Smooth muscle cell (in vitro differentiated cells): ENCODE data around the gene RELN. TPM values are rescaled to one million over a fixed set of nuclear protein-coding genes. Genes with fewer than 3 reads are reported as not detected.

Source experiments
- DNase-seq: peaks from one replicate; lab custom pipeline; 2025; ENCODE audit not compliant: unreplicated experiment; lab: John Stamatoyannopoulos, UW
- H2AFZ ChIP-seq: fragments of 200-600 bp; sonication (generic); 2 replicates; pipeline ENCODE4 v1.6.0; 2016; ENCODE audit warnings: antibody characterized with exemption, low read depth, mild to moderate bottlenecking
- H3F3A ChIP-seq: fragments of 200-600 bp; sonication (generic); 2 replicates; pipeline ENCODE4 v1.6.0; 2017; ENCODE audit warnings: antibody characterized with exemption, low read depth
- H3K27ac ChIP-seq: fragments of 200-600 bp; sonication (generic); 2 replicates; pipeline ENCODE4 v1.5.1; 2016; ENCODE audit warnings: low read depth, mild to moderate bottlenecking
- H3K27me3 ChIP-seq: fragments of 200-600 bp; sonication (generic); 2 replicates; pipeline ENCODE4 v1.6.1; 2016; ENCODE audit warnings: low read depth, mild to moderate bottlenecking
- H3K36me3 ChIP-seq: fragments of 200-600 bp; sonication (generic); 2 replicates; pipeline ENCODE4 v1.5.1; 2016; ENCODE audit warnings: low read depth
- H3K4me1 ChIP-seq: fragments of 200-600 bp; sonication (generic); 2 replicates; pipeline ENCODE4 v1.5.1; 2016; ENCODE audit warnings: low read depth
- H3K4me2 ChIP-seq: fragments of 200-600 bp; sonication (generic); 2 replicates; pipeline ENCODE4 v1.6.0; 2016; ENCODE audit warnings: mild to moderate bottlenecking
- H3K4me3 ChIP-seq: fragments of 200-600 bp; sonication (generic); 2 replicates; pipeline ENCODE4 v1.5.1; 2016; ENCODE audit warnings: mild to moderate bottlenecking
- H3K79me2 ChIP-seq: fragments of 200-600 bp; sonication (generic); 2 replicates; pipeline ENCODE4 v1.6.0; 2016; ENCODE audit warnings: low read depth, mild to moderate bottlenecking
- H3K9ac ChIP-seq: fragments of 200-600 bp; sonication (generic); 2 replicates; pipeline ENCODE4 v1.6.0; 2016; ENCODE audit warnings: low read depth
- H3K9me3 ChIP-seq: fragments of 200-600 bp; sonication (generic); replicated peaks from 2 replicates; pipeline ENCODE4 v1.5.1; 2016; ENCODE audit warnings: low read depth
- H4K20me1 ChIP-seq: fragments of 200-600 bp; sonication (generic); 2 replicates; pipeline ENCODE4 v1.6.0; 2016; ENCODE audit warnings: low read depth
- CTCF ChIP-seq: fragments of 200-600 bp; sonication (generic); IDR thresholded peaks from 2 replicates; pipeline ENCODE4 v1.5.1; 2017; ENCODE audit warnings: borderline replicate concordance, mild to moderate bottlenecking, antibody characterized with exemption; ENCODE audit not compliant: insufficient read depth, poor library complexity, severe bottlenecking
- WGBS: methylation state at CpG from one replicate; pipeline ENCODE4 v1.1.7; 2016; ENCODE audit warnings: low lambda C conversion rate; 5-methylcytosine and 5-hydroxymethylcytosine counted together
- polyA plus RNA-seq: library from polyadenylated mRNA; unstranded; fragments of >200 nt; fragmentation: Nextera tagmentation; extraction: Ambion mirVana; gene quantifications from 2 replicates; pipeline ENCODE4 v1.2.1, GENCODE V29; 2016
- total RNA-seq: library from RNA; depleted of rRNA; stranded (reverse); fragments of >200 nt; gene quantifications from 2 replicates; pipeline ENCODE4 v1.2.3, GENCODE V29; 2014

RELN gene
- total and polyA plus RNA-seq, 2 experiments from 2014 or later, result 0.90 TPM; not detected in 1

GRCh38 chr7:103855671-103856070 lies 133.8 kb downstream of the RELN start:
- no peak overlapping the region for H3K4me3 ChIP-seq
- H3K27ac ChIP-seq, result no peak overlapping the region
- no peaks in the 10 kb centered on the region for H3F3A ChIP-seq
- no peak for TF ChIP-seq CTCF
- H4K20me1 ChIP-seq, result no peaks in the 10 kb centered on the region
- H3K4me1 ChIP-seq, result no peaks in the 10 kb centered on the region
- H3K9ac ChIP-seq, result no peak overlapping the region
- H3K36me3 ChIP-seq, result no peaks in the 10 kb centered on the region
- H2AFZ ChIP-seq, result no peak overlapping the region
- no peaks in the 10 kb centered on the region for H3K9me3 ChIP-seq
- no peak overlapping the region for H3K4me2 ChIP-seq
- H3K79me2 ChIP-seq, result no peaks in the 10 kb centered on the region
- DNase-seq, result no peak
- no peaks in the 10 kb centered on the region for H3K27me3 ChIP-seq

- no peak for TF ChIP-seq CTCF
- H3K9ac ChIP-seq, result no peak overlapping the region
These were observed 134.8 kb downstream of the RELN start for GRCh38 chr7:103854611-103855010.

GRCh38 chr7:103851357-103851756 lies 138.1 kb downstream of the RELN start:
- DNase-seq, result no peak
- H3K4me1 ChIP-seq, result no peaks in the 10 kb centered on the region
- no peaks in the 10 kb centered on the region for H3K79me2 ChIP-seq
- H3K9me3 ChIP-seq, result no peaks in the 10 kb centered on the region
- WGBS, result 64% methylated on average over 4 of the region's 4 CpGs
- no peak for TF ChIP-seq CTCF
- H3K27ac ChIP-seq, result no peak overlapping the region
- H3K9ac ChIP-seq, result no peak overlapping the region
- no peak overlapping the region for H3K4me2 ChIP-seq
- no peaks in the 10 kb centered on the region for H4K20me1 ChIP-seq
- no peak overlapping the region for H2AFZ ChIP-seq
- H3K4me3 ChIP-seq, result no peak overlapping the region
- H3K36me3 ChIP-seq, result no peaks in the 10 kb centered on the region
- H3K27me3 ChIP-seq, result no peaks in the 10 kb centered on the region
- no peaks in the 10 kb centered on the region for H3F3A ChIP-seq

More at GRCh38 chr7:103854611-103855010, 134.8 kb downstream of the RELN start:
- H2AFZ ChIP-seq, result no peak overlapping the region
- no peaks in the 10 kb centered on the region for H3K79me2 ChIP-seq
- WGBS, result 79% methylated on average over 3 of the region's 3 CpGs
- H4K20me1 ChIP-seq, result no peaks in the 10 kb centered on the region
- H3K4me3 ChIP-seq, result no peak overlapping the region
- H3K27me3 ChIP-seq, result no peaks in the 10 kb centered on the region
- no peaks in the 10 kb centered on the region for H3K36me3 ChIP-seq
- no peak overlapping the region for H3K27ac ChIP-seq
- H3F3A ChIP-seq, result no peaks in the 10 kb centered on the region
- DNase-seq, result no peak
- H3K4me1 ChIP-seq, result no peaks in the 10 kb centered on the region
- no peaks in the 10 kb centered on the region for H3K9me3 ChIP-seq
- no peak overlapping the region for H3K4me2 ChIP-seq

GRCh38 chr7:103843689-103844480 lies 145.6 kb downstream of the RELN start:
- TF ChIP-seq CTCF, result no peak
- H3K4me1 ChIP-seq, result no peaks in the 10 kb centered on the region
- no peaks in the 10 kb centered on the region for H3K79me2 ChIP-seq
- no peaks in the 10 kb centered on the region for H3K9me3 ChIP-seq
- H3K27ac ChIP-seq, result no peak overlapping the region
- no peaks in the 10 kb centered on the region for H3K36me3 ChIP-seq
- no peak overlapping the region for H3K4me3 ChIP-seq
- no peak for DNase-seq
- H4K20me1 ChIP-seq, result no peaks in the 10 kb centered on the region
- no peaks in the 10 kb centered on the region for H3K27me3 ChIP-seq
- no peak overlapping the region for H3K9ac ChIP-seq
- no peak overlapping the region for H3K4me2 ChIP-seq
- H3F3A ChIP-seq, result no peaks in the 10 kb centered on the region
- WGBS, result 68% methylated on average over 2 of the region's 2 CpGs
- no peak overlapping the region for H2AFZ ChIP-seq
